Measurements from ENCODE around the gene MAS1.
"Not testable (repeated sequence)": the region's sequence is repeated elsewhere in the genome, so short reads cannot be mapped to it uniquely, and the experiment has no call there.

Gene MAS1

DNA sequence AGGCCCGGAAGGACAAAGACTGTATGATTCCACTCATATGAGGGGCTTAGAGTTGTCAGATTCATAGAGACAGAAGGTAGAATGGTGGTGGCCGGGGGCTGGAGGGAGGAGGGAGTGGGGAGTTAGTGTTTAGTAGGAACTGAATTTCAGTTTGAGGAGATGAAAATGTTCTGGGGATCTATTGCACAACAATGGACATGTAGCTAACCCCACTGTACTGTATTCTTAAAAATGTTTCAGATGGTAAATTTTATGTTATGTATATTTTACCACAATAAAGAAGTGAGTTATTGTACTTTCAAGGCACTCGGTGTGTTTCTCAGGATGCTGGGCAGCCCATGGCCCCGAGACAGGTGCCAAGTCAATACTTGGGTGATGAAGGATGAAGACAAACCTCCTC lies 25.4 kb downstream of the MAS1 start:
- no peak for DNase-seq (ENCODE audit: low read depth in 3 of 3, low spot score in 1 of 3)

DNA sequence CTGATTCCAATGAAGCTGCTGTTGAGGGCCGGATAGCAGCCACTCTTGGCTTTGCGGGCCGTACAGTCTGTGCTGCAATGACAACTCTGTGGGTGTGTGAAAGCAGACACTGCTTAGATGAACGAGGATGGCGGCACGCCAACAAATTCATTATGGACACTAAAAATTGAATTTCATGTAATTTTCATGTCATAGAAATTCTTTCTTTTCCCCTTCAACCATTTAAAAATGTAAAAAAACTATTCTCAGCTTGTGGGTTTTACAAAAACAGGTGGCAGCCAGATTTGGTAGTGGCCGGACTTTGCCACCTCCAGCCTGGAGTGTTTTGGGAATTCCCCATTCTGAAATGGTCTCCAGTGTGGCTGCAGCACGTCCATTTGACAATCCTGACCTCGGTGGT lies 26.0 kb downstream of the MAS1 start:
- no peak for DNase-seq (ENCODE audit: low read depth in 3 of 3, low spot score in 1 of 3)

DNA sequence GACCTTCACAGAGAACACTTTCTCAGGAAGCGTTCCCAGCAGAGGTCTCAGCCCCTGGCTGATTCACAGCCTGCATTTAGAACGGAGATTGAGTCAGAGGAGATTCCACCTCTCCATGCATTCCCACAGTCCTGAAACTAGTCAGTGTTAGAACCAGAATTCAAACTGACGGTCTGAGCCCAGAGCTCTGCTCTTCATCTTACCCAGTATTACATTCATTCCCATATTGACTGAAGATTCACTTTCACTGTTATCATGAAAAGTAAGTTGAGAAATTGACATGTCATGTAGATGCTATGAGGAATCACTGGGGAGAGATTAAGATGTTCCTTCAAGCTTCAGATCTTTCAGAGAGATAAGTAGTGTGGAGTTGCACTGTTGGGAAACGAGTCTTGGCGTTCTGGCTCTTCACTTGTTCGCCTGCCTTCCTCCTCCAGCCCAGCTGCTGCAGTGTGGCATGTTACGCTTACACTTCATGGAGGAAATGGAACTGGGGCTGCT lies 28.3 kb downstream of the MAS1 start:
- DNase-seq (ENCODE audit: low read depth in 3 of 3, low spot score in 1 of 3) = no peak

DNA sequence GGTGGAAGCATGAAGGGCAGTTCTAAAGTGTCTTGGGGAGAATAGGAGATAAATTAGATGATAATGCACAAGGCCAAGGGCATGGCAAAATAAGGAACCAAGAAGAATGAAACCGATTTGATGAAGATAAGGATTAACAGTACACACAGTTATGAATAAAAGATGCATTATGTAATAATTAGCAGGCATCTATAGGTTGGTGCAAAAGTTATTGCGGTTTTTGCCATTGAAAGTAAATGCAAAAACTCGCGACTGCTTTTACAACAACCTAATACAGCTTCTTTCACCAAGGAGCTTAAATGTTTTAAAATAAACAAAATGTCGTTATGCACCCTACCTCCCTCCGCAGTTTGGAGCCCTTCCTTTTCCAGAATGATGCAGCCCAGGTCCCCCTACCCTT lies 29.0 kb downstream of the MAS1 start:
- DNase-seq (ENCODE audit: low read depth in 3 of 3, low spot score in 1 of 3) = no peak

DNA sequence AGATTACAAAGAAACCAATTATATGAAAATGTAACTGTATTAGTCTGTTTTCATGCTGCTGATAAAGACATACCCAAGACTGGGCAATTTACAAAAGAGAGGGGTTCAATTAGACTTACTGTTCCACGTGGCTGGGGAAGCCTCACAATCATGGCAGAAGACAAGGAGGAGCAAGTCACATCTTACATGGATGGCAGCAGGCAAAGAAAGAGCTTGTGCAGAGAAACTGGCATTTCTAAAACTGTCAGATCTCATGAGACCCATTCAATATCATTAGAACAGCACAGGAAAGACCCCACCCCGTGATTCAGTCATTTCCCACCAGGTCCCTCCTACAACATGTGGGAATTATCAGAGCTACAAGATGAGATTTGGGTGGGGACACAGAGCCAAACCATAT lies 33.4 kb downstream of the MAS1 start:
- DNase-seq (ENCODE audit: low read depth in 3 of 3, low spot score in 1 of 3) = not testable (repeated sequence)

DNA sequence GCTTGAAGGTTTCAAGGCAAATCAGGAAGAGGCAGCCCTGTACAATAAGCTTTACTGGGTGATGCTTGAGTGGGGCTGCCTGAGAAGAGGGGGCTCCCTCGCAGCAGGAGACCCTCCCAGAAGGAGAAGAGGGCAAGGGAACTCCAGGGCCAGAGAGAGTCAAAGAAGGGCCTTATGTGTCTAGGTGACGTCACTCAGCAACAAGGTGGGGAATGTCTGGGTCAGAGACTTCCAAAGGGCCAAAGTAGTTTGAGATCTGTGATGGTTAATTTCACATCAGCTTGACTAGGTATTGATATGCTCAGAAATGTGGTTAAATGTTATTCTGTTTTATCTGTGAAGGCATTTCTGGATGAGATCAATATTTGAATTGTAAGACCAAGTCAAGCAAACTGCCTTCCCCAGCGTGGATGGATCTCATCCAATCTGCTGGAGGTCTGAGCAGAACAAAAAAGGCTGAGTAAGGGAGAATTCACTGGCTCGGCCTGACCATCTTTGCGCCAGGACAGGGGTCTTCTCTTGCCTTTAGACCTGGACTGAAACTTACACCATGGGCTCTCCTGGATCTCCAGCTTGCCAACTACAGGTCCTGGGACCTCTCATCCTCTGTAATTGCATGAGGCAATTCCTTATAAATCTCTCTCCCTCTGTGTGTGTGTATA lies 35.9 kb downstream of the MAS1 start:
- no peak for DNase-seq (ENCODE audit: low read depth in 3 of 3, low spot score in 1 of 3)

DNA sequence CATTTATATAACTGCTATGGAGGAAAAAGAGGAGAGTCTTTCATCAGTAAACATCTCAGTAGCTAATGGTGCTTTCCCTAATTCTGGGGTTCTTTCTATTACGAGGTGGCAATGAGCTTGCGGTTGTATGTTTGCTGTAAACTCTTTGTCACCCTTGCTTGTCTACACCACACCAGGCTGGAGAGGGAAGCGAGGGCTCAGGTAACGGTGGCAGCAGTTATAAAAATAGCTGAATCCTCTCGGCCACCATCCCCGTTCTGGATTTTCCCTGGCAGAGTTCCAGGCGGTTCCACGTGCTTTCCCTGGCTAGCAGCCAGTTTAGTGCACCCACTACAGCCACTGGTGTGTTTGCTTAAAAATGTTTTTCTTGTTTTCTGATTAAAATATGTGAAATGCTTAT lies 39.0 kb downstream of the MAS1 start:
- DNase-seq (ENCODE audit: low read depth in 3 of 3, low spot score in 1 of 3) = peak; percentile 5 to 35 (median 21)

DNA sequence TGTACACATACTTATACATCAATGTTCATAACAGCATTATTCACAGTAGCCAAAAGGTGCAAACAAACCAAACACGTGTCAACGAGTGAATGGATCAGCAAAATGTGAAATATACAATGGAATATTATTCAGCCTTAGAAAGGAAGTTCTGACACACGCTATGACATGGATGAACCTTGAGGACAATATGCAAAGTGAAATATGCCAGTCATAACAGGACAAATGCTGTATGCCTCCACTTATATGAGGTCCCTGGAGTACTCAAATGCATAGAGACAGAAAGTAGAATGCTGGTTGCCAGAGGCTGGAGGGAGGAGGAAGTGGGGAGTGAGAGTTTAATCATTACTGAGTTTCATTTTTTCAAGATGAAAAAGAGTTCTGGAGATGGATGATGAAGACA lies 40.3 kb downstream of the MAS1 start:
- no peak for DNase-seq (ENCODE audit: low read depth in 3 of 3, low spot score in 1 of 3)

DNA sequence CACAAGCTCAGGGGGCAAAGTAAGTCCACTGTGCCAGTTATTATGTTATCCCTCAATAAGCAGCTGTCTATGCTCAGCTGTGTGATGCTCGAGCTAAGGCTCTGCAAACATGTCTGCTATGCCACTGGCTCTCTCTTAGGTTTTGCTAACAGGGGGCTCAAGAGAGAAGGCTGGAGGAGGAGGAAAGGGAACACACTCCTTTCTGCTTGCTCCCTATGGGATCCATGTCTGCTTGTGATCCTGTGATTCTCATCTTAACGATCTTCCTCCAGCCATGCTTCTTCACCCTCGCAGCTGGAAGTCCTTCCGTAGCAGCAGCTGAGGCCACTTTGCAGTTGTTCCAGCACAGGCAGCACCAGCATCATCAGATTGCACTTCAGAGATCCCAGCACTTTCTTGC lies 41.1 kb downstream of the MAS1 start:
- no peak for DNase-seq (ENCODE audit: low read depth in 3 of 3, low spot score in 1 of 3)

DNA sequence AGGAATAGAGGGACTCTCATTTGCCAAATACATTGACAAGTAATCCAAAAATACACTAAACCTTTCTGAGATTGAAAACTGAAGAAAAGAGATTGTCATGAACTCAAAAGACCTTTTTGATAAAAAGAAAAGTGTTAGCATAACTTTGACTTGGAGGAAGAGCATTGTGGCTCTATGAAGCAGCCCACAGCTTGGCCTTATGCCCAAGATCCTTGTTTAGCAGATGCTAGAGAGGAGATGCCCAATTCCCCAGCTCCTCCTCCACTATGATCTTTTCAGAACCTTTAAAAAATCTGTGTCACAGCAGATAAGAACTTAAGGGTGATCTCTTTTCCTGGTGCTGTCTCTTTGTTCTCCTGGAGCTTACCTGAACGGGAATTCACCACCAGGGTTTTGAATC lies 42.3 kb downstream of the MAS1 start:
- no peak for DNase-seq (ENCODE audit: low read depth in 3 of 3, low spot score in 1 of 3)

DNA sequence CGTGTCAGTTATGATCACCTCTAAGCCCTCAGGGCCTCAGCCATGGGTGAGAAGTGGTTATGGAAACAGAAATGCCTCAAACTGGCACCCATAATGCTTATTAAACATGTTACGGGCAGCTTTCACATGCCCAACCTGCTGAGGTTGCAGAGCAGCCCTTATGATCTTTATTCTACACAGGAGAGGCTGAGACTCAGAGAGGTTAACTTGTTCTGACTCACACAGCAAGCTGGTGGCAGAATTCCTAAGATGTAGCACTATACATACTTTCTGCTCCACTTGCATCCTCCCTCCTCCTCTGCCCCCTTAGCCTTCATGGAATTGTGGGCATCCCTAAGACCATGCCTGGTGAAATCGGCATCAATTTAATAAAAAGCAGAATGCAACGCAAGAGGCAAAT lies 43.4 kb downstream of the MAS1 start:
- DNase-seq (ENCODE audit: low read depth in 3 of 3, low spot score in 1 of 3) = no peak

DNA sequence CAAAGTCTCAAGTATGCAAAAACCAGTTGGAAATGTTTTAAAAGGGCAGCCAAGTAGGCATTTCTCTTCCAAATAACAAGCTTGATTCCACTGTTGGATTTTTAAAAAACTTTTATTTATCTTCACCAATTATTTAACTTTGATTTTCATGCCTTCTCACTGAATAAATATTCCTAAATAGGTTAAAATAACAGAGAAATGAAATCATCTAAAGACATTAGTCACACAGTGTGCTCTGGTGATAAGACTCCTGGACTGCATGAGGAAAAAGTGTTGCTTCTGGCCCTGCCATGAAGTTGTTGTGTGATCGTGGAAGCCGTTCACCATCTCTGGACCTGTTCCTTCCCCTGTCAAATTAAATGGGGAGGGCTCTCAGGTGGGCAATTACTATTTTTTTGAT lies 44.3 kb downstream of the MAS1 start:
- DNase-seq (ENCODE audit: low read depth in 3 of 3, low spot score in 1 of 3) = no peak

DNA sequence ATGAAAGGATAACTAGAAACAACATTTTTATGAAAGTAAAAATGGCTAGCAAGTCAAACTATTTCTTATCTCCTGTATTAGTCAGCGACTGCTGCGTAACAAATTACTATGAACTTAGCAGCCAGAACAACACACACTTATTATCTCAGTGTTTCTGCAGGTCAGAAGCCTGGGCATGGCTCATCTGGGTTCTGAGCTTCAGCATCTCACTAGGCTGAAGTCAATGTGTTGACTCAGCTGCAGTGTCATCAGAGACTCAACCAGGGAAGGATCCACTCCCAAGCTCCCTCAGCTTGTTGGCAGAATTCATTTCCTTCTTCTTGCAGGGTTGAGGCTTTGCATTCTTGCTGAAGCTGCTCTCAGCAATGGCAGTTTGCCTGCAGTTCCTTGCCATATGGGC lies 44.8 kb downstream of the MAS1 start:
- no peak for DNase-seq (ENCODE audit: low read depth in 3 of 3, low spot score in 1 of 3)

DNA sequence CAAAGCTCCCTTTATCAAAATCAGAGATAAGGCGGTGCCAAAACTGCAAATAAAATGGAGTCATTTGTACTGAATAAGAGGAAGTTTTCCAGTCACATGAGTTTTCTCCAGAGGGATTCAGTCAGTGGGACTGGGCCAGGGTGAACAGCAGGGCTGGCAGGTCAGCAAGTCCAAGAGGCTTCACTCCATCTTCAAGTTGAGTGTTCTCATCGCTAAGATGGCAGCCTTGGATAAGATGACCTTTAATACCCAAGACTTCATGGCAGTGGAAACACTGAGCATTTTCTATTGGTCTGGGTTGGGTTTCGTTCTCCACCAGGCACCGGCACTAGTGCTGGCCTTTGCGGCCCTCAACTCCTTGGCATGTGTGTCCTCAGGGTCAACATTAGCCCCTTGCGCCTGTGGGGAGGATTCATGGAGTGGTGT lies 48.8 kb downstream of the MAS1 start:
- DNase-seq (ENCODE audit: low read depth in 3 of 3, low spot score in 1 of 3) = no peak

All from stimulated activated CD4-positive, alpha-beta T cell treated with anti-CD3 and anti-CD28 coated beads, TNF-alpha, amount 100 ng/mL, for 1 hour (primary cell).